ENCODE measurements around the gene PLCD3. TPM values are rescaled to one million over a fixed set of nuclear protein-coding genes. Genes with fewer than 3 reads are reported as not detected.

PLCD3 gene
- total RNA-seq, 1 donor from 2014 or later: 3.1 TPM

DNA sequence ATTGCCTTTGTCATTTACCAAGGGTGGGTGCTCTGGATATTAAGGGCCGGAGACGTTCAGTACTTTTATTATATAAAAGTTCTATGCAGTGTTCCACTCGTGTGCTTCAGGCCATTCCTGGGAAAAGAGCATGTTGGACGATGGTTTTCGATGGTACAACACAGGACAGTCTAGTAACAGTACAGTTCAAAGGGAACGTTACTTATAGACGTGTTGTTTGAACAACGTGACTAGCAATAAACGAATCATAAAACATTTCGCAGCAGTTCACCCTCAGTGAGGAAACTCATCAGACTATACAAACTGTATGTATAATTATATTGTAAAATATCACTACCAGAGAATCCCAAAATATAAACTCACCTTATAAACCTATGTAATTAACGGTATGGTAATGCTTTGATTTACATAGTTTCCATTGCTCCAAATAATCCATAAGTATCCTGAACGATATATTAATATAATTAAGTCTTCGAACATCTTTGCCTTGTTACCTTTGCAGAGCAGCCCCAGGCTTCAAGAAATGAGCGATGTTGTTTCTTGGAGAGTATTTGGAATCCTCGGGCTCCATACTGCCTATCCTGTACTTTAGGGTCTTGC is 70.6 kb downstream of the PLCD3 start:
- no peak for DNase-seq

DNA sequence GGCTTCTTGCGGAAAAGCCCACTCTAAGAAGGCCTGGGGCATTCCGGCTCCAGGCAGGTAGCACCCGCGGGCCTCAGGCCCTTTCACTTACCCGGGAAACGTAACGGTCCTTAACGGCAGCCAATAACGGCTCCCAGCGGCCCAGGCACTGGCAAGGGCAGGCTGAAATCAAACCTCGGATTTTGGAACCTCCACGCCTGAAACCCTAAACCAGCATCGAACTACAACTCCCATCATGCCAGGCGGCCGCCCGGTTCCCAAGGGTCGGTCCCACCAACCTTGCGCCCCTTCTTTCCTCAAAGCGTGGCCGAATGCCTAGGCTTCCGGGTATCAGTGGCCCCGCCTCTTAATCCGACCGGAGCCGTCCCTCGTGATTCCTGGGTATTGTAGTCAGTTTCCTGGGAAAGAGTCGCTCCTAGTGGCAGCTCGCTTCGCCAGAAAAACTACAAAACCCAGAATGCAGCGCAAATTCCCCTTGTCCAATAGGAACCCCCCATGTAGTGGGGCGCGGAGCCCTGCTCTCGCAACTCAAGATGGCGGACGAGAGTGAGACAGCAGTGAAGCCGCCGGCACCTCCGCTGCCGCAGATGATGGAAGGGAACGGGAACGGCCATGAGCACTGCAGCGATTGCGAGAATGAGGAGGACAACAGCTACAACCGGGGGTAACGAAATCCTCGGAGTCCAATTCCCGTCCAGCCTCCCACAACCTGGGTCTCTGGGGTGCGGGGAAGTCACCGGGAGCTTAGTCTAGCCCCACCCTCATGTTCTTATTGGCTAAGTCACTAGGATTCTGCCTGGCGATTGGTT is 71.3 kb downstream of the PLCD3 start, which contains the start of gene NMT1:
NMT1 (plus strand) TSS at position 521 of the 809 bp plus-strand sequence; CDS start at position 534, 13 bp downstream.
- peak; percentile 99 for DNase-seq

DNA sequence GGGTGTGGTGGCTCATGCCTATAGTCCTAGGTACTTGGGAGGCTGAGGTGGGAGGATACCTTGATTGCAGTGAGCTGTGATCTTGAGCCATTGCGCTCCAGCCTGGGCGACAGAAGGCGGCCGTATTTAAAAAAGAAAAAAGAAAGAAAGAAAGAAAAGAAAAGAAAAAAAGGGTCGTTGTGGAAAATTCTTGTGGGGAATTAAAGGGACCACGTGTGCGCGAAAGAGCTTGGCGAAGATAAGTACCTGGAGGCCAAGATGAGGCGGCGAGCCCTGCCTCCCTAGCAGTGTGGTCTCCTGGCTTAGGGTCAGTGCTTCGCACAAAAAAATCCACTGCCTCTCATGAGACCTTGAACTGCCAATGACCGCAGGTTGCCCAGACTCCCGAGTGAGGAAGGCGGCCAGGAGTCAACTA is 71.9 kb downstream of the PLCD3 start:
- no peak for DNase-seq

Small RNAs within 50 kb of the gene (small RNA-seq; reads per million reads assigned to genes)
- gene MIR6784 (not detected), gene RF00019 (not detected)

Other genes starting within 250 kb of the PLCD3 start
- 88.9 TPM for gene EFTUD2, start 233.1 kb downstream of the PLCD3 start, total RNA-seq
- 708 TPM for gene GFAP, start 217.0 kb downstream of the PLCD3 start, total RNA-seq
- gene KIF18B, start 184.7 kb downstream of the PLCD3 start, total RNA-seq: 0.16 TPM
- gene C1QL1, start 164.2 kb downstream of the PLCD3 start, total RNA-seq: 4.1 TPM
- gene DCAKD, start 80.9 kb downstream of the PLCD3 start, total RNA-seq: 47.6 TPM
- 27.9 TPM for gene NMT1, start 71.2 kb downstream of the PLCD3 start, total RNA-seq
- gene ACBD4, start 3.2 kb upstream of the PLCD3 start, total RNA-seq: 3.0 TPM
- gene HEXIM1, start 16.0 kb upstream of the PLCD3 start, total RNA-seq: 8.0 TPM
- gene HEXIM2, start 29.4 kb upstream of the PLCD3 start, total RNA-seq: 8.1 TPM
- 1.9 TPM for gene FMNL1, start 89.4 kb upstream of the PLCD3 start, total RNA-seq
- gene SPATA32, start 129.6 kb upstream of the PLCD3 start, total RNA-seq: not detected
- 1.2 TPM for gene MAP3K14, start 184.5 kb upstream of the PLCD3 start, total RNA-seq